Measurements from ENCODE around the gene CCP110. TPM values are rescaled to one million over a fixed set of nuclear protein-coding genes. Genes with fewer than 3 reads are reported as not detected.

CCP110 gene
- total RNA-seq = 10 to 100 TPM; 13.8 to 20.7 TPM

GRCh38 chr16:19523559-19524355, at the start of gene CCP110:
CCP110 (plus strand) TSS chr16:19523942; CDS start chr16:19527882, 3,940 bp downstream.
- TF ChIP-seq POLR2A (IDR thresholded peaks at IDR 0.05) = peak; percentile 85
- TF ChIP-seq CTCF (IDR thresholded peaks at IDR 0.05) = peak in 1 of 4 experiments; percentile 18
- peak; percentile 98 for TF ChIP-seq POLR2AphosphoS5 (IDR thresholded peaks at IDR 0.05)
- Histone ChIP-seq H3K4me1 (replicated peaks) (peaks cover 5% of the 10 kb centered on the region), H3K9me3 (no peaks in the 10 kb centered on the region), H3K27ac (peak within 1 kb of the TSS; percentile 68 to 90), H3K36me3 (no peaks in the 10 kb centered on the region), H3K27me3 (replicated peaks; ENCODE audit: insufficient read depth) (no peaks in the 10 kb centered on the region), H3K4me3 (peak within 1 kb of the TSS; percentile 67 to 84)
- intact Hi-C loops (cut with DNase I) = loop anchor here (2.0 to 5.0 kb wide), 2 partner anchors 31 to 456 kb away; partner anchors contain the start of genes COQ7 and VPS35L
- peak; percentile 98 for DNase-seq (ENCODE audit: low spot score)
- WGBS = under 1% methylated on average over 39 of the region's 51 CpGs

- DNase-seq (ENCODE audit: low spot score) = no peak
- intact Hi-C loops (cut with DNase I) = no loop called here
- WGBS = 70% methylated on average over 5 of the region's 5 CpGs
Observed at GRCh38 chr16:19474617-19475016, 49.1 kb upstream of the CCP110 start.

GRCh38 chr16:19478505-19478904, 45.2 kb upstream of the CCP110 start:
- intact Hi-C loops (cut with DNase I) = no loop called here
- DNase-seq (ENCODE audit: low spot score) = no peak
- Histone ChIP-seq H3K27me3 (replicated peaks; ENCODE audit: insufficient read depth) (no peaks in the 10 kb centered on the region), H3K4me3 (no peak overlapping the region), H3K9me3 (no peaks in the 10 kb centered on the region), H3K4me1 (replicated peaks) (no peaks in the 10 kb centered on the region), H3K27ac (peak overlapping the region in 1 of 2 donors; percentile 1), H3K36me3 (no peaks in the 10 kb centered on the region)
- 93% methylated on average over 1 of the region's 1 CpG for WGBS
- TF ChIP-seq CTCF (IDR thresholded peaks at IDR 0.05) = no peak
- TF ChIP-seq POLR2A (IDR thresholded peaks at IDR 0.05) = no peak
- TF ChIP-seq POLR2AphosphoS5 (IDR thresholded peaks at IDR 0.05) = no peak

More at GRCh38 chr16:19474617-19475016, 49.1 kb upstream of the CCP110 start:
- Histone ChIP-seq H3K9me3 (no peaks in the 10 kb centered on the region), H3K36me3 (no peaks in the 10 kb centered on the region), H3K27ac (no peak overlapping the region), H3K27me3 (replicated peaks; ENCODE audit: insufficient read depth) (no peaks in the 10 kb centered on the region), H3K4me3 (no peak overlapping the region), H3K4me1 (replicated peaks) (no peaks in the 10 kb centered on the region)
- TF ChIP-seq POLR2A (IDR thresholded peaks at IDR 0.05) (no peak), CTCF (IDR thresholded peaks at IDR 0.05) (no peak), POLR2AphosphoS5 (IDR thresholded peaks at IDR 0.05) (no peak)

- Histone ChIP-seq H3K27ac (peak overlapping the region in 1 of 2 donors; percentile 1), H3K36me3 (no peaks in the 10 kb centered on the region), H3K27me3 (replicated peaks; ENCODE audit: insufficient read depth) (no peaks in the 10 kb centered on the region), H3K9me3 (no peaks in the 10 kb centered on the region), H3K4me1 (replicated peaks) (no peaks in the 10 kb centered on the region), H3K4me3 (no peak overlapping the region)
- WGBS = 61% methylated on average over 3 of the region's 3 CpGs
- TF ChIP-seq POLR2AphosphoS5 (IDR thresholded peaks at IDR 0.05) = peak; percentile 8
- no peak for TF ChIP-seq POLR2A (IDR thresholded peaks at IDR 0.05)
- intact Hi-C loops (cut with DNase I) = no loop called here
- DNase-seq (ENCODE audit: low spot score) = no peak
Observed at GRCh38 chr16:19479302-19479721, 44.4 kb upstream of the CCP110 start.

- intact Hi-C loops (cut with DNase I) = no loop called here
- DNase-seq (ENCODE audit: low spot score) = no peak
- H3K27me3 ChIP-seq (replicated peaks; ENCODE audit: insufficient read depth) = no peaks in the 10 kb centered on the region
- H3K4me3 ChIP-seq = no peak overlapping the region
- no peak overlapping the region for H3K27ac ChIP-seq
- TF ChIP-seq POLR2A (IDR thresholded peaks at IDR 0.05) (no peak), POLR2AphosphoS5 (IDR thresholded peaks at IDR 0.05) (no peak)
- WGBS = 96% methylated on average over 2 of the region's 2 CpGs
- H3K4me1 ChIP-seq (replicated peaks) = no peaks in the 10 kb centered on the region
- H3K36me3 ChIP-seq = no peaks in the 10 kb centered on the region
- no peaks in the 10 kb centered on the region for H3K9me3 ChIP-seq
Observed at GRCh38 chr16:19481296-19481695, 42.4 kb upstream of the CCP110 start.
